Measurements from ENCODE around the gene DCDC2. TPM values are rescaled to one million over a fixed set of nuclear protein-coding genes. Genes with fewer than 3 reads are reported as not detected.
A peak's percentile ranks its signal among the peaks of the same experiment; 100 is the strongest.
"Not testable (repeated sequence)": the region's sequence is repeated elsewhere in the genome, so short reads cannot be mapped to it uniquely, and the experiment has no call there.

Gene DCDC2
- total RNA-seq, 1 donor from 2014 or later: 4.5 TPM

DNA sequence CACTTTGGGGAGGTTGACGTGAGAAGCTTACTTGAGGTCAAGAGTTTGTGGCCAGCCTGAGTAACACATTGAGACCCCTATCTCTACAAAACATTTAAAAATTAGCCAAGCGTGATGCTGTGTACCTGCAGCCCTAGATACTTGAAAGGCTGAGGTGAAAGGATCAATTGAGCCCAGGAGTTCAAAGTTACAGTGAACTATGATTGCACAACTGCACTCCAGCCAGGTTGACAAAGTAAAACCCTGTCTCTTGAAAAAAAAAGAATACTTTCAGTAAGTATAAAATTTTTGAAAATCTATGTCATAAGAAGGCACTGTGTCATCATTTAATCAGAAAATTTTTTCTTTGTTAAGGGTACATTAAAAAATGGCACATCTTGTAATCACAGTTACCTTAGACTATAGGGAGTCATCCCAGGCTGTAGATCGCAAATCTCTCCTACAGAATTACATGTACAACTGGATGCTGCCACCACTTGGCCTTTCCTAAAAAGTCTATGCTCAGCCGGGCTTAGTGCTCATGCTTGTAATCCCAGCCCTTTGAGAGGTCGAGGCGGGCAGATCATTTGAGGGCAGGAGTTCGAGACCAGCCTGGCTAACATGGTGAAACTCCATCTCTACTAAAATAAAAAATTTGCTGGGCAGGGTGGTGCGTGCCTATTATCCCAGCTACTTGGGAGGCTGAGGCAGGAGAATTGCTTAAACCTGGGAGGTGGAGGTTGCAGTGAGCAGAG is 27.8 kb upstream of the DCDC2 start:
- Mint-ChIP-seq H3K9me3 (ENCODE audit: unreplicated experiment) (peaks cover 2% of the 10 kb centered on the region), H3K27me3 (ENCODE audit: low read depth, unreplicated experiment) (no peaks in the 10 kb centered on the region), H3K36me3 (ENCODE audit: low read depth, unreplicated experiment) (no peaks in the 10 kb centered on the region), H3K4me3 (ENCODE audit: unreplicated experiment) (no peak overlapping the region), H3K27ac (ENCODE audit: unreplicated experiment) (no peak overlapping the region), H3K4me1 (ENCODE audit: low read depth, unreplicated experiment) (peaks cover 7% of the 10 kb centered on the region)
- Histone ChIP-seq H3K9ac (ENCODE audit: low read length) (no peak overlapping the region), H2AFZ (ENCODE audit: low read depth, low read length) (no peak overlapping the region), H3K4me3 (ENCODE audit: insufficient read depth, low read depth, low read length) (no peak overlapping the region), H4K20me1 (ENCODE audit: insufficient read depth, low read length) (no peaks in the 10 kb centered on the region), H3K36me3 (ENCODE audit: insufficient read depth, low read length) (no peaks in the 10 kb centered on the region), H3K27ac (ENCODE audit: low read depth, low read length) (no peak overlapping the region), H3K27me3 (ENCODE audit: insufficient read depth, low read length) (no peaks in the 10 kb centered on the region), H3K9me3 (ENCODE audit: insufficient read depth, low read depth, low read length) (no peaks in the 10 kb centered on the region), H3K4me1 (ENCODE audit: insufficient read depth, low read length) (no peaks in the 10 kb centered on the region), H3K79me2 (ENCODE audit: insufficient read depth, low read length) (no peaks in the 10 kb centered on the region), H3K4me2 (ENCODE audit: low read length) (no peak overlapping the region)
- no peak for TF ChIP-seq CTCF (IDR thresholded peaks at IDR 0.05; ENCODE audit: insufficient read depth, low read depth, low read length)
- TF ChIP-seq EZH2 (IDR thresholded peaks at IDR 0.05; ENCODE audit: insufficient read depth, low read length): no peak
- no peak for FAIRE-seq
- no peak for DNase-seq (ENCODE audit: low read depth)

DNA sequence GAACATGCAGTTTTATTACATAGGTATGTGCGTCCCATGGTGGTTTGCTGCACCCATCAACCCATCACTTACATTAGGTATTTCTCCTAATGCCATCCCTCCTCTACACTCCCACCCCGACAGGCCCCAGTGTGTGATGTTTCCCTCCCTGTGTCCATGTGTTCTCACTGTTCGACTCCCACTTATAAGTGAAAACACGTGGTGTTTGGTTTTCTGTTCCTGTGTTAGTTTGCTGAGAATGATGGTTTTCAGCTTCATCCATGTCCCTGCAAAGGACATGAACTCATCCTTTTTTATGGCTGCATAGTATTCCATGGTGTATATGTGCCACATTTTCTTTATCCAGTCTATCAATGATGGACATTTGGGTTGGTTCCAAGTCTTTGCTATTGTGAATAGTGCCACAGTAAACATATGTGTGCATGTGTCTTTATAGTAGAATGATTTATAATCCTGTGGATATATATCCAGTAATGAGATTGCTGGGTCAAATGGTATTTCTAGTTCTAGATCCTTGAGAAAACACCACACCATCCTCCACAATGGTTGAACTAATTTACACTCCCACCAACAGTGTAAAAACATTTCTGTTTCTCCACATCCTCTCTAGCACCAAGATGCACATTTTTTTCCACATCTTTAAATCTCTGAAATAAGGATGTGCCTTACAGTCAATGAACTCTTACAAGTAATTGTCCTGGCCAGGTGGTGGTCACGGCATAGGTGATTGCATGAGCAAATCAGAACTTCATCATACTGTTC is 26.7 kb upstream of the DCDC2 start:
- not testable (repeated sequence) for H3K4me2 ChIP-seq (ENCODE audit: low read length); H3K4me1 Mint-ChIP-seq (ENCODE audit: low read depth, unreplicated experiment); H3K27ac Mint-ChIP-seq (ENCODE audit: unreplicated experiment); H3K36me3 ChIP-seq (ENCODE audit: insufficient read depth, low read length); H3K36me3 Mint-ChIP-seq (ENCODE audit: low read depth, unreplicated experiment); H3K27me3 ChIP-seq (ENCODE audit: insufficient read depth, low read length); H3K9ac ChIP-seq (ENCODE audit: low read length); H3K4me3 ChIP-seq (ENCODE audit: insufficient read depth, low read depth, low read length); DNase-seq (ENCODE audit: low read depth); H2AFZ ChIP-seq (ENCODE audit: low read depth, low read length); H3K9me3 Mint-ChIP-seq (ENCODE audit: unreplicated experiment); H3K27me3 Mint-ChIP-seq (ENCODE audit: low read depth, unreplicated experiment); H3K4me1 ChIP-seq (ENCODE audit: insufficient read depth, low read length); FAIRE-seq; H3K79me2 ChIP-seq (ENCODE audit: insufficient read depth, low read length); H3K27ac ChIP-seq (ENCODE audit: low read depth, low read length); H3K4me3 Mint-ChIP-seq (ENCODE audit: unreplicated experiment); H3K9me3 ChIP-seq (ENCODE audit: insufficient read depth, low read depth, low read length); H4K20me1 ChIP-seq (ENCODE audit: insufficient read depth, low read length)

GRCh38 chr6:24382891-24383494 is 25.1 kb upstream of the DCDC2 start:
- peak overlapping the region; percentile 68 for H3K27ac Mint-ChIP-seq (ENCODE audit: unreplicated experiment)
- not testable (repeated sequence) for H3K4me3 ChIP-seq (ENCODE audit: insufficient read depth, low read depth, low read length); H3K4me2 ChIP-seq (ENCODE audit: low read length); H2AFZ ChIP-seq (ENCODE audit: low read depth, low read length); H3K36me3 Mint-ChIP-seq (ENCODE audit: low read depth, unreplicated experiment); H3K27me3 Mint-ChIP-seq (ENCODE audit: low read depth, unreplicated experiment); H3K27me3 ChIP-seq (ENCODE audit: insufficient read depth, low read length); H3K36me3 ChIP-seq (ENCODE audit: insufficient read depth, low read length); H3K4me3 Mint-ChIP-seq (ENCODE audit: unreplicated experiment); H3K4me1 ChIP-seq (ENCODE audit: insufficient read depth, low read length); H3K27ac ChIP-seq (ENCODE audit: low read depth, low read length); H3K9ac ChIP-seq (ENCODE audit: low read length); H3K79me2 ChIP-seq (ENCODE audit: insufficient read depth, low read length); H3K9me3 ChIP-seq (ENCODE audit: insufficient read depth, low read depth, low read length); H3K9me3 Mint-ChIP-seq (ENCODE audit: unreplicated experiment); H4K20me1 ChIP-seq (ENCODE audit: insufficient read depth, low read length); DNase-seq (ENCODE audit: low read depth); H3K4me1 Mint-ChIP-seq (ENCODE audit: low read depth, unreplicated experiment); FAIRE-seq
